ENCODE data around the gene IER3. TPM values are rescaled to one million over a fixed set of nuclear protein-coding genes. Genes with fewer than 3 reads are reported as not detected.

IER3 gene
- total and polyA plus RNA-seq, 9 of the 15 experiments (the other 6 are each of a cell fraction or from before 2014, with no cell fraction given) = 1.5 to 30.0 (median 11.5) TPM

GRCh38 chr6:30717129-30717844 lies 27.1 kb downstream of the IER3 start, which contains the start of gene MDC1 (continued):
- no peak for TF ChIP-seq DEAF1 (CRISPR knock-in tag; IDR thresholded peaks at IDR 0.05)
- TF ChIP-seq ZNF695 (CRISPR knock-in tag; IDR thresholded peaks at IDR 0.05) = no peak
- TF ChIP-seq ELF4 (CRISPR knock-in tag; IDR thresholded peaks at IDR 0.05) = no peak
- TF ChIP-seq NR2F6 (CRISPR knock-in tag; IDR thresholded peaks at IDR 0.05) = no peak
- TF ChIP-seq CCNT2 (IDR thresholded peaks at IDR 0.05; ENCODE audit: borderline replicate concordance, extremely low read depth, insufficient read length, low read depth, low read length) = peak; percentile 88
- TF ChIP-seq, protein P1, sequence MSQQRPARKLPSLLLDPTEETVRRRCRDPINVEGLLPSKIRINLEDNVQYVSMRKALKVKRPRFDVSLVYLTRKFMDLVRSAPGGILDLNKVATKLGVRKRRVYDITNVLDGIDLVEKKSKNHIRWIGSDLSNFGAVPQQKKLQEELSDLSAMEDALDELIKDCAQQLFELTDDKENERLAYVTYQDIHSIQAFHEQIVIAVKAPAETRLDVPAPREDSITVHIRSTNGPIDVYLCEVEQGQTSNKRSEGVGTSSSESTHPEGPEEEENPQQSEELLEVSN (IDR thresholded peaks at IDR 0.05; ENCODE audit: borderline replicate concordance in 1 of 2, extremely low read depth in 1 of 2, insufficient read depth in 1 of 2, insufficient read length in 1 of 2, low read depth in 1 of 2, low read length in 1 of 2, poor library complexity in 1 of 2, severe bottlenecking in 1 of 2) = peak; percentile 83 to 88
- TF ChIP-seq MLX (CRISPR knock-in tag; conservative IDR thresholded peaks at IDR 0.05) = 0 out of 4 replicates have a peak, but pooled peaks of 1 of the 2 experiments have one; percentile 31
- peak; percentile 57; the same call in 1 of the 2 replicates for TF ChIP-seq ZNF239 (CRISPR knock-in tag; IDR thresholded peaks at IDR 0.05)
- no peak for TF ChIP-seq HMG20B (CRISPR knock-in tag; IDR thresholded peaks at IDR 0.05)
- TF ChIP-seq ZNF24 (IDR thresholded peaks at IDR 0.05) = peak; percentile 52; the same call in 1 of the 2 replicates
- TF ChIP-seq CBX1 (IDR thresholded peaks at IDR 0.05; ENCODE audit: low read depth) = no peak
- peak; percentile 96 for TF ChIP-seq DACH1 (IDR thresholded peaks at IDR 0.05; ENCODE audit: partially characterized antibody)
- TF ChIP-seq NFE2 (IDR thresholded peaks at IDR 0.05; ENCODE audit: low read depth) = peak; percentile 97
- TF ChIP-seq STAT5B (CRISPR knock-in tag; IDR thresholded peaks at IDR 0.05) = no peak
- peak; percentile 90; the same call in 1 of the 2 replicates for TF ChIP-seq ZC3H11A (IDR thresholded peaks at IDR 0.05; ENCODE audit: low read depth, low read length)
- TF ChIP-seq CUX1 (CRISPR knock-in tag; IDR thresholded peaks at IDR 0.05) = no peak
- peak; percentile 91; the same call in 1 of the 2 replicates for TF ChIP-seq FOXP1 (CRISPR knock-in tag; IDR thresholded peaks at IDR 0.05)
- peak; percentile 99 for TF ChIP-seq FOXM1 (IDR thresholded peaks at IDR 0.05; ENCODE audit: low read depth)
- peak; percentile 89 for TF ChIP-seq FOXM1 (CRISPR knock-in tag; IDR thresholded peaks at IDR 0.05; ENCODE audit: low read depth)
- peak; percentile 96 for TF ChIP-seq ATF7 (IDR thresholded peaks at IDR 0.05)
